ELF-1 (cell line): Measurements from ENCODE around the gene ASPHD1.
"Not testable (repeated sequence)": the region's sequence is repeated elsewhere in the genome, so short reads cannot be mapped to it uniquely, and the experiment has no call there.

Experiments
- DNase-seq: peaks from one replicate; pipeline ENCODE4 v3.0.0-alpha.2; 2016; ENCODE audit warnings: low read depth, low spot score

The ASPHD1 gene

GRCh38 chr16:29877266-29877961 is 22.9 kb upstream of the ASPHD1 start:
- peak; percentile 100 for DNase-seq

GRCh38 chr16:29878172-29878571 is 22.1 kb upstream of the ASPHD1 start:
- DNase-seq, result no peak

DNA sequence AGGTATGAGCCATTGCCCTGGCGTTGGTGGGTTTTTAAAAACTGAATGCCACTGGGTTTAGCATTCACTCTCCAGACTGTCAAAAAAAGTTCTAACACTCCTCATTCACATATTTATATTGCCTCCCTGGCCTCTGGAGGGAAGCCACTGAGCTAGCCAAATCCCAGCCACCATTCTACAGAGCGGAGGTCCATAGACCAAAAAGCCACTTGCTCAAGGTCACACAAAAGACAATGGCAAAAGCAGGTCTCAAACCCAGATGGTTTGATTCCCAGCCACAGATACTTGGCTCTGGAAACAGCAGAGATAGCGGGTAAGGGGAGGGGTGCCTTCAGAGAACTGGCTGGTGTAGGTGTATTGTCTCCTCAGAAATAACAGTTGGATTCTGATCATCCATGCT is 19.2 kb upstream of the ASPHD1 start:
- DNase-seq, result no peak

DNA sequence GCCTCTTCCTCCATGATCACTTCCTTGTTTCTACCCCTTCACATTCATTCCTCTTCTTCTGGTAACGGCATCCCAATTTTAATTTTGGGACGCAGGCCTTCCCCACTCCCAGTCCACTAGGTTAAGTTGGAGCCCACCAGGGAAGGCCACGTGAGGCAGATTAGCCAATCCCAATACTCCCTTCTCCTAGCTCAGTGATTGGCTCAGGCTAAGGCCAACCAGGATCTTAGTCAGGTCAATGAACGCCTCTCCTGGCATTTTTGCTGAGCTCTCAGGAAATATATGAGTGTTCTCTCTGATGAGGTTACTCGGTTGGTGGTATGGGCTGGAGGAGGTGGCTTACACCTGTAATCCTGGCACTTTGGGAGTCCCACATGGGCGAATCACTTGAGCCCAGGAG is 16.3 kb upstream of the ASPHD1 start:
- no peak for DNase-seq

DNA sequence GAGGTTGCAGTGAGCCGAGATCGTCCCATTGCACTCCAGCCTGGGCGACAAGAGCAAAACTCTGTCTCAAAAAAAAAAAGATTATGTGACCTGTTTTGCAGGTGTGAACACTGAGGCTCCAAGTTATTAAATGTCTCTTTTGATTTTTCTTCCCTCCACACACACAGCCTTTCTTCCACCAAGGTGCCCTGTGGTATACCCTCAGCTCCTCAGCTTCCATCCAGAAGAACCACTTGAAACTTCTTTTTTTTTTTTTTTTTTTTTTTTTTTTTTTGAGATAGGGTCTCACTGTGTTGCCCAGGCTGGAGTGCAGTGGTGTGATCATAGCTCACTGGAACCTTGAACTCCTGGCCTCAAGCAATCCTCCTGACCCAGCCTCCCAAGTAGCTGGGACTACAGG is 10.9 kb upstream of the ASPHD1 start:
- DNase-seq, result not testable (repeated sequence)

DNA sequence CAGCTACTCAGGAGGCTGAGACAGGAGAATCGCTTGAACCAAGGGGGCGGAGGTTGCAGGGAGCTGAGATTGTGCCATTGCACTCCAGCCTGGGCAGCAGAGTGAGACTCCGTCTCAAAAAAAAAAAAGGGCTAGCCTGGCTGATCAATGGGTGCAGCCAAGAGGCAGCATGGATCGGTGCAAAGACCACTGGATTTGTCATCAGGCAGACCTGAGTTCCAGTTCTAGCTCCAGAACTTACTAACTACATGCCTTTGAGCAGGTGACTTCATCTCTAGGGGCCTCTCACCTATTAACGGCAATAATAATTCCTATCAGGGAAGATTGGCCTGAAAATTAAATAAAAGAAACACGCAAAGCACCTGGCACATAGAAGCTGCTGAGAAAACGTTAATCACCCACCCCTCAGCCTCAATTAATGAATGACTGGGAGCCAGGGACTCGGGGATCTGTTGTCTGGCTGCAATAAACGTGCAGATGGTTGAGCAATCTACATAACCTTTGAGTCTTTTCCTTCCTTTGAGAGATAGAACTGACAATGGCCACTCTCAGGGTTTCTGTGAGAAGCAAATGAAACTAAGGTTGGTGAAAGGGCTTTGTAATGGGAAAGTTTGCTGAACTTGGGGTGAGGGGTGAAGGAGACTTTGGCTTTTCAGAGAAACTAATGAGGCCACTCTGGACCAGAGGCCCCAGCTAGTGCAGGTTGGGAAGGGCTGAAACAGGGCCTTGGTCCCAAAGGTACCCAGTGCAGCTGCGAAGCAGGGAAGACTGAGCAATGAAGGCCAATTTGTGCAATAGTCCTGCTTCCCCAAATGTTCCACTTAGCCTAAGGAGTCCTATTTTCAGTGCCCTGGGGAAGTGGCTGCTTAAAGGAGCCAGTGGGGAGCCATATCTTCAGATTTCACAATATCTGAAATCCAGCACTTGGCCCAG is 8.5 kb upstream of the ASPHD1 start:
- DNase-seq, result no peak

DNA sequence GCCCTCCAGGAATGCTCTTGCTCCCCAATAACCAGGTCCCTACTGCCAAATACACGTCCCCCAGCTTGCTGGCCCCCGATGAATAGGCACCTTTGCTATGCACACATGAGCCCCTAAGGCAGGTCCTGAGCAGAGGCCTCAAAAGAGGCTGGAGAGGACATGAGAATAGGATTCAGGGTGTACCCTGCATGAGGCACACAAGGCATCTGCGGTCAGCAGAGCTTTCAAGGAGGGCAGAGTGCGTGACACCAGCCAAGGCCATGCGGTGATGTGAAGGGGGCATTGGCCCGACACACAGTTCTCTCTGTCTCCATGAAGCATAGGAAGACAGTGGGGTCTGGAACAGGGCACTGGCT is 7.9 kb upstream of the ASPHD1 start:
- no peak for DNase-seq

GRCh38 chr16:29893553-29893952 is 6.7 kb upstream of the ASPHD1 start:
- no peak for DNase-seq

- DNase-seq, result no peak
Measured at GRCh38 chr16:29894352-29894751, 5.9 kb upstream of the ASPHD1 start.

- DNase-seq, result no peak
Measured at GRCh38 chr16:29896841-29897240, 3.4 kb upstream of the ASPHD1 start.

DNA sequence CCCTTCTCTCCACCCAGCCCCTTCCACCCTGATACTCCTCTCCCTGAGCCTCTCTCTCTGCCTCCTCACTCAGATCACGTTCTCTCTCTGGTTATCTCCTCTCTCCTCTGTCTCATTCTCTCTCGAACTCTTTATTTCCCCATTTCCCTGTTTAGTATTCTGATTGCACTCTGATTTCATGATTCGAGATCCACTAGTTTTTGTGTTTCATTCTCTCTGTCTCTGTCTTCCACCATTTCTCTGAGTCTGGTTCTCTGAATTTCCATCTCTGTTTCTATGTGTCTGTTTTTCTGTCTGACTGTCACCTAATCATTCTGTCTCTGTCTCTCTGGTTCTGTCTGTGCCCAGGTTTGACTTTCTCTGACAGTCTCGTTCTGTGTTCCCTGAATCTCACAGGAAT is 3.0 kb upstream of the ASPHD1 start:
- no peak for DNase-seq

GRCh38 chr16:29898135-29898803 is 2.0 kb upstream of the ASPHD1 start:
- DNase-seq, result peak; percentile 48

- peak; percentile 39 for DNase-seq
Measured at GRCh38 chr16:29898804-29899515, 1.3 kb upstream of the ASPHD1 start.

DNA sequence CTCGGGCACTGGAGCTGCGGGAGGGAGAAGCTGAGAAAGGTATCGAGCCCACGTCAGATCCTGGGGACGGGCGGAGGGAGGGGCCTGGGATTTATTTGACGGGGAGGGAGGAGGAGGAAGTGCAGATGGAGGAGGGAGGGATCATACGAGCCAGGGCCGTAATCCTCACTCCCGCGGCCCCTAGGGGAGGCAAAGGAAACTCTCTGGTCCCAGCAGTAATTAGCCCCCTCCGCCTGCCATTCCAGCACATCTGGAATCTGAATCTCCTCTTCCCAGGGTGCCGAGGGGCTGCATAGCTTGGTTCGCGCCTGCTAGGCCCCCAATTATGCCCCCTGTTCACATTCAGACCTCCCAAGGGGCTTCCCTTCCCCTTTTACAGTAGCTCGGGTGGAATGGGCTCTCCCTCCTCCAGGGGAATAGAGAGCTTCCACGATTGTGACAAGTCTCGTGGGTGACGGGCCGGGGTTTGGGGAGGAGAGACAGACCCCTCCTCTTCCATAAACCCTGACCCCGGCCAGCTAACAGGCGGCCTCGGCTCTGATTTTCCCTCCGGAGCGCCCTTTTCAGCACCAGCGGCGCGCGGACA is 679 bp upstream of the ASPHD1 start, which contains the start of gene SEZ6L2:
Gene SEZ6L2 (minus strand): TSS at position 35 of the 586 bp plus-strand sequence. CDS start 531 bp downstream, outside the sequence.
- peak; percentile 95 for DNase-seq

DNA sequence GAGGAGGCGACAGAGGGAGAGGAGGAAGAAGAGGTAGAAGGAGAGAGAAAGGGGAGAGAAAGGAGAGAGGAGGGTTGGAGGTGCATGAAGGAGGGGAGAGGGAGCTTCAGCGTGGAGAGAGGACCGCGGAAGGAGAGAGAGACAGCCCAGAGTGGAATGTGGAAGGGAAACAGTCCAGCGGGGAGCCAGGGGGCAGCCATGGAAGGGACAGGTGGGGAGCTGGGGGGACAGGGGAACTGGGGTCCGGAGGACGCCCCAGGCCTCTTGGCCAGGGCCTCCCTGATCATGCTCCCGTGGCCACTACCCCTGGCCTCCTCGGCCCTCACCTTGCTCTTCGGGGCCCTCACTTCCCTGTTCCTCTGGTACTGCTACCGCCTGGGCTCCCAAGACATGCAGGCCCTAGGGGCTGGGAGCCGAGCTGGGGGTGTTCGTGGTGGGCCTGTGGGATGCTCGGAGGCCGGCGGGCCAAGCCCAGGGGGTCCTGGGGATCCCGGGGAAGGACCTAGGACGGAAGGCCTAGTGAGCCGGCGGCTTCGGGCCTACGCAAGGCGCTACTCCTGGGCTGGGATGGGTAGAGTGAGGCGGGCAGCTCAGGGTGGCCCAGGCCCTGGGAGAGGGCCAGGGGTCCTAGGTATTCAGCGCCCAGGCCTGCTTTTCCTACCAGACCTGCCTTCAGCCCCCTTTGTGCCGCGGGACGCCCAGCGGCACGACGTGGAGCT is 759 bp downstream of the ASPHD1 start:
- no peak for DNase-seq

- DNase-seq, result no peak
Measured at GRCh38 chr16:29901607-29901945, 1.3 kb downstream of the ASPHD1 start.

- no peak for DNase-seq
Measured at GRCh38 chr16:29903590-29903989, 3.3 kb downstream of the ASPHD1 start.

DNA sequence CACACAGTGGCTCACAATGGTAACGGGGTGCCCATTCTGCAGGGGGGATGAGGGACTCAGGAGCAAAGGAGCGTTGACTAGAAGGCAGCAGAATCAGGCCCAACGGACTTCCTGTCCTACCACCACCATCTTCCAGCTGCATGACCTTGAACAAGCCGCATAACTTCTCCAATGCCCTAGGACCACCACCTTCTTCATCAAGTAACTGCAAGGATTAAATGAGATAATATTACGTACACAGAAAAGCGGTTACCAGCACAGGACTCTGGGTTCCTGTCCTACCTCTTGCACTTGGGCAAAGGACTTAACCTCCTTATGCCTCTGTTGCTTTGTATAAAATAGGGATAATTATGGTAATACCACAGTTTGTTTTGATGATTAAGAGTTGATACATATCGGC is 4.7 kb downstream of the ASPHD1 start:
- DNase-seq, result no peak

DNA sequence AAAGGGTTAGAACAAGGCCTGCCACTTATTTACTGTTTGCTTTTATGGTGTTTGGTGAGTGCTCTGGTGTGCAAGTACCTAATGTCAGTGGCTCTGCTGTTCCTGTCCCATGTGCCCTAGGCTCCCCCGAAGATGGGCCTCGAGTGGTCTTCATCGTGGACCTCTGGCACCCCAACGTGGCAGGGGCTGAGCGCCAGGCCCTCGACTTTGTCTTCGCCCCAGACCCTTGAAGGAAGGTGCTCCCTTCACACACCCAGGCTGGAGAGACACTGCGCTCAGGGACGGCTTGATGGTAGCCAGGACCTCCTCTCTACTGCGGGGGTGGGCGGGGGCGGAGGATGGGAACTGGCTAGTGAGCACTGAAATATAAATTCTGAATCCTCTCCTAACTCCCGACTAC is 5.4 kb downstream of the ASPHD1 start:
- no peak for DNase-seq

DNA sequence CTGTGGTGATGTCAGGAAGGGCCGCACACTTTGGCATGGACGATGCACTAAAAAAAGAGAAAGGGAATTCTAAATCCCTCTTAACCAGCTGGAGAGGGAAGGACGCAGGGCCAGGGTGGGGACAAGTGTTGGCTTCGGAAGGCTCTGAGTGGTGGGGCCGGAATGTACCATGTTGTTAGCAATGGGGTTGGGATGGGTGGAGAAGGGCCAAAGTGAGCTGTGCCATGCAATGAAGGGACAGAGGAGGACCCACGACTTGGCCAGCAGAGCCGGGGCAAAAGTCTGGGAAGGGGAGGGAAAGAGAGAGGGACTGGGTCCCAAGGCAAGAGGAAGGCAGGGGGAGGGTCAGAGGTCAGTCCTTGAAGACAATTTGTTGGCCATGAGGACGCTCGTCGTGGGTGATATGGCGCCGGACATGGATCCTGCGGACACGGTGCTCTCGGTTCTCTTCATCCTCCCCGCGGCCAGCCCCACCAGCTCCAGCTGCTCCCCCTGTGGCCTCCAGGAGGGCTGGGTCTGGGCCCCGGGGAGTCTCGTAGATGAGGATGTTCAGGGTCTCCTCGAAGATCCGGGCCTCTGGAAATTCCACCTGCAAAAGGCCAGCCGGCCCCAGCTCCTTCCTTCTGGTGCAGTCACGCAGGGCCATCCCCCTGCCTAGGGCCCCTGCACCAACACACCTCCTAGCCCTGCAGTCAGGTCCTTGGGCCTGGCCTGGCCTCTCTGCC is 6.4 kb downstream of the ASPHD1 start:
- no peak for DNase-seq
